ENCODE measurements around the gene WBP4.

Gene WBP4

GRCh38 chr13:41064493-41064892 lies 3.2 kb downstream of the WBP4 start:
- Histone ChIP-seq H3K9me3 (no peaks in the 10 kb centered on the region), H3K27me3 (no peaks in the 10 kb centered on the region), H3K4me1 (no peaks in the 10 kb centered on the region), H3K4me3 (ENCODE audit: low read depth, low read length) (no peak overlapping the region), H3K36me3 (peaks cover 31% of the 10 kb centered on the region)
- TF ChIP-seq CTCF (IDR thresholded peaks at IDR 0.05; ENCODE audit: low read depth, low read length): no peak
- DNase-seq: no peak

- Histone ChIP-seq H3K36me3 (peaks cover 34% of the 10 kb centered on the region), H3K9me3 (no peaks in the 10 kb centered on the region), H3K4me3 (ENCODE audit: low read depth, low read length) (no peak overlapping the region), H3K4me1 (no peaks in the 10 kb centered on the region), H3K27me3 (no peaks in the 10 kb centered on the region)
- no peak for TF ChIP-seq CTCF (IDR thresholded peaks at IDR 0.05; ENCODE audit: low read depth, low read length)
- no peak for DNase-seq
Measured at GRCh38 chr13:41065078-41065477, 3.8 kb downstream of the WBP4 start.

GRCh38 chr13:41074523-41074922 lies 13.2 kb downstream of the WBP4 start:
- no peak for DNase-seq
- Histone ChIP-seq H3K4me1 (no peaks in the 10 kb centered on the region), H3K27me3 (no peaks in the 10 kb centered on the region), H3K36me3 (peaks cover 34% of the 10 kb centered on the region), H3K4me3 (ENCODE audit: low read depth, low read length) (no peak overlapping the region), H3K9me3 (no peaks in the 10 kb centered on the region)
- no peak for TF ChIP-seq CTCF (IDR thresholded peaks at IDR 0.05; ENCODE audit: low read depth, low read length)

- Histone ChIP-seq H3K36me3 (peaks cover 31% of the 10 kb centered on the region), H3K9me3 (no peaks in the 10 kb centered on the region), H3K4me1 (no peaks in the 10 kb centered on the region), H3K27me3 (no peaks in the 10 kb centered on the region), H3K4me3 (ENCODE audit: low read depth, low read length) (no peak overlapping the region)
- TF ChIP-seq CTCF (IDR thresholded peaks at IDR 0.05; ENCODE audit: low read depth, low read length): peak; percentile 64
- DNase-seq: peak; percentile 50
Measured at GRCh38 chr13:41075034-41075433, 13.7 kb downstream of the WBP4 start.

GRCh38 chr13:41075485-41075884 lies 14.2 kb downstream of the WBP4 start:
- Histone ChIP-seq H3K4me1 (no peaks in the 10 kb centered on the region), H3K27me3 (no peaks in the 10 kb centered on the region), H3K36me3 (peaks cover 26% of the 10 kb centered on the region), H3K9me3 (no peaks in the 10 kb centered on the region), H3K4me3 (ENCODE audit: low read depth, low read length) (no peak overlapping the region)
- TF ChIP-seq CTCF (IDR thresholded peaks at IDR 0.05; ENCODE audit: low read depth, low read length): no peak
- no peak for DNase-seq

- Histone ChIP-seq H3K27me3 (no peaks in the 10 kb centered on the region), H3K4me1 (no peaks in the 10 kb centered on the region), H3K4me3 (ENCODE audit: low read depth, low read length) (no peak overlapping the region), H3K36me3 (peaks cover 14% of the 10 kb centered on the region), H3K9me3 (no peaks in the 10 kb centered on the region)
- no peak for DNase-seq
- no peak for TF ChIP-seq CTCF (IDR thresholded peaks at IDR 0.05; ENCODE audit: low read depth, low read length)
Measured at GRCh38 chr13:41077475-41077874, 16.2 kb downstream of the WBP4 start.
